H1 (cell line): ENCODE measurements around the gene BRPF1. TPM values are rescaled to one million over a fixed set of nuclear protein-coding genes. Genes with fewer than 3 reads are reported as not detected.

Experiments
- ASH2L ChIP-seq: fragments of 200-600, 300-600 bp; sonication (generic); IDR thresholded peaks from one replicate; pipeline ENCODE4 v1.7.1; 2017; ENCODE audit warnings: low read length
- BACH1 ChIP-seq: IDR thresholded peaks from 2 replicates; pipeline ENCODE4 v1.6.1; 2012; ENCODE audit warnings: low read length, improper control_type of control experiment
- CBX8 ChIP-seq: fragments of 300-800, 300-1000 bp; sonication (generic); IDR thresholded peaks from 2 replicates; pipeline ENCODE4 v1.7.1; 2016; ENCODE audit warnings: low read depth, low read length, borderline replicate concordance
- CHD2 ChIP-seq: IDR thresholded peaks from 2 replicates; pipeline ENCODE4 v1.6.1; 2012; ENCODE audit warnings: low read length, improper control_type of control experiment
- EGR1 ChIP-seq: IDR thresholded peaks from 2 replicates; pipeline ENCODE4 v1.6.1; 2011; ENCODE audit warnings: low read depth, low read length, borderline replicate concordance
- GABPA ChIP-seq: IDR thresholded peaks from 2 replicates; pipeline ENCODE4 v1.6.1; 2011; ENCODE audit warnings: mild to moderate bottlenecking, low read length, moderate library complexity, borderline replicate concordance; ENCODE audit not compliant: insufficient read depth
- KDM4A ChIP-seq: IDR thresholded peaks from one replicate; pipeline ENCODE4 v1.7.1; 2012; ENCODE audit warnings: low read depth, mild to moderate bottlenecking, moderate library complexity, low read length, inconsistent platforms; ENCODE audit not compliant: severe bottlenecking
- KDM5A ChIP-seq: fragments of 200-600 bp; IDR thresholded peaks from 2 replicates; pipeline ENCODE4 v1.7.1; 2012; ENCODE audit warnings: mild to moderate bottlenecking, low read length, inconsistent platforms, mixed read lengths
- MAX ChIP-seq: IDR thresholded peaks from 2 replicates; pipeline ENCODE4 v1.6.1; 2012; ENCODE audit warnings: inconsistent platforms
- NANOG ChIP-seq: IDR thresholded peaks from 2 replicates; pipeline ENCODE4 v1.6.1; 2011; ENCODE audit warnings: low read length, low read depth, mild to moderate bottlenecking, inconsistent platforms; ENCODE audit not compliant: insufficient read depth, poor library complexity, severe bottlenecking
- RAD21 ChIP-seq, 2 experiments: IDR thresholded peaks in 1 of 2; conservative IDR thresholded peaks in 1 of 2; 2 replicates each; pipeline ENCODE4 v1.6.1; 2011; ENCODE audit warnings: low read depth in 2 of 2, low read length in 2 of 2, improper control_type of control experiment in 1 of 2, inconsistent platforms in 1 of 2, mild to moderate bottlenecking in 1 of 2, moderate library complexity in 1 of 2
- RBBP5 ChIP-seq: IDR thresholded peaks from 2 replicates; pipeline ENCODE4 v1.7.1; 2012; ENCODE audit warnings: low read depth, mild to moderate bottlenecking, inconsistent platforms, low read length, moderate library complexity, borderline replicate concordance
- RXRA ChIP-seq: IDR thresholded peaks from 2 replicates; pipeline ENCODE4 v1.6.1; 2011; ENCODE audit warnings: low read depth, mild to moderate bottlenecking, low read length, moderate library complexity; ENCODE audit not compliant: insufficient read depth
- SIRT6 ChIP-seq: IDR thresholded peaks from one replicate; pipeline ENCODE4 v1.7.1; 2012; ENCODE audit warnings: low read length, inconsistent platforms
- SIX5 ChIP-seq: IDR thresholded peaks from 2 replicates; pipeline ENCODE4 v1.6.1; 2011; ENCODE audit warnings: mild to moderate bottlenecking, low read depth, low read length
- SP4 ChIP-seq: IDR thresholded peaks from 2 replicates; pipeline ENCODE4 v1.6.1; 2012; ENCODE audit warnings: low read length, inconsistent platforms
- SRF ChIP-seq: IDR thresholded peaks from 2 replicates; pipeline ENCODE4 v1.6.1; 2011; ENCODE audit warnings: mild to moderate bottlenecking, low read depth, low read length, moderate library complexity
- SUZ12 ChIP-seq: fragments of 200-600 bp; sonication (generic); IDR thresholded peaks from 2 replicates; pipeline ENCODE4 v1.6.1; 2012; ENCODE audit warnings: mild to moderate bottlenecking, inconsistent platforms, low read length, moderate library complexity, mixed read lengths
- TAF1 ChIP-seq: IDR thresholded peaks from 2 replicates; pipeline ENCODE4 v1.6.1; 2011; ENCODE audit warnings: mild to moderate bottlenecking, low read depth, low read length
- TAF7 ChIP-seq: optimal IDR thresholded peaks from 2 replicates; pipeline ENCODE3; 2011; ENCODE audit warnings: low read depth, mild to moderate bottlenecking, inconsistent platforms, low read length, moderate library complexity, borderline replicate concordance
- TEAD4 ChIP-seq: IDR thresholded peaks from 2 replicates; pipeline ENCODE4 v1.6.1; 2012; ENCODE audit warnings: low read depth, low read length, inconsistent platforms, mixed read lengths
- USF2 ChIP-seq: IDR thresholded peaks from 2 replicates; pipeline ENCODE4 v1.6.1; 2011; ENCODE audit warnings: low read length, improper control_type of control experiment
- YY1 ChIP-seq: IDR thresholded peaks from 2 replicates; pipeline ENCODE4 v1.6.1; 2011; ENCODE audit warnings: low read depth, mild to moderate bottlenecking, low read length
- polyA plus RNA-seq, 7 experiments: library from polyadenylated mRNA; depleted of rRNA in 3 of 7; stranded (reverse) in 5 of 7; unstranded in 2 of 7; fragments of >200 nt in 5 of 7; fragments of 200-250 nt in 2 of 7; gene quantifications; 1 replicate in 5 of 7; 2 replicates in 1 of 7; 4 replicates in 1 of 7; pipeline versions ENCODE4 v1.2.1 to v1.2.3, GENCODE V29; 2011 to 2013; ENCODE audit warnings: missing spikeins in 2 of 7, mixed read lengths in 2 of 7
- total RNA-seq: library from RNA; stranded (reverse); fragmentation: NEBNext Ultra II Directional; extraction: Animal tissue kit (Norgen Biotek cat#: 25700); gene quantifications from 2 replicates; pipeline ENCODE4 v1.2.1, GENCODE V29; 2021

Gene BRPF1
- total and polyA plus RNA-seq, 2 of the 8 experiments (the other 6 are each of a cell fraction or from before 2014, with no cell fraction given): 11.3 to 21.7 TPM

- TF ChIP-seq KDM4A (peak; percentile 62), SRF (no peak), TEAD4 (no peak), USF2 (no peak), SIRT6 (no peak), EGR1 (no peak), SUZ12 (no peak), ASH2L (peak; percentile 97), RXRA (no peak), CHD2 (no peak), YY1 (peak; percentile 40; the same call in 1 of the 2 replicates), RBBP5 (peak; percentile 87; the same call in 1 of the 2 replicates), CBX8 (no peak), MAX (peak; percentile 75), KDM5A (peak; percentile 58; the same call in 1 of the 2 replicates), NANOG (no peak), TAF1 (peak; percentile 92), SIX5 (no peak), TAF7 (peak; percentile 85), RAD21 (IDR thresholded peaks at IDR 0.05 in 1 of 2, conservative IDR thresholded peaks at IDR 0.05 in 1 of 2; ENCODE audit: low read depth in 2 of 2, low read length in 2 of 2) (no peak), SP4 (peak; percentile 49), GABPA (no peak), BACH1 (no peak)
Observed at GRCh38 chr3:9731206-9732079, at the start of gene BRPF1 (continued).
